ENCODE data around the gene POLK.
"Not testable (repeated sequence)": the region's sequence is repeated elsewhere in the genome, so short reads cannot be mapped to it uniquely, and the experiment has no call there.

GRCh38 chr5:75560655-75561054 lies 49.0 kb downstream of the POLK start:
- TF ChIP-seq CTCF (conservative IDR thresholded peaks at IDR 0.05); EZH2 (IDR thresholded peaks at IDR 0.05; ENCODE audit: low read depth): not testable (repeated sequence)
